PFSK-1 (cell line): ENCODE measurements around the gene EIF2A.

Source experiments
- POLR2AphosphoS5 ChIP-seq: IDR thresholded peaks from 2 replicates; pipeline ENCODE4 v1.6.1; 2012; ENCODE audit warnings: low read depth, mild to moderate bottlenecking, control low read depth, low read length, moderate library complexity
- TAF1 ChIP-seq: IDR thresholded peaks from 2 replicates; pipeline ENCODE4 v1.6.1; 2012; ENCODE audit warnings: low read length, control low read depth, borderline replicate concordance; ENCODE audit not compliant: insufficient read depth
- TF ChIP-seq, protein P1 (sequence below), 2 experiments: IDR thresholded peaks; 2 replicates each; pipeline versions ENCODE4 v1.6.1 to v1.8.0; 2011 to 2012; ENCODE audit warnings: low read depth in 2 of 2, low read length in 2 of 2, control low read depth in 1 of 2, inconsistent platforms in 1 of 2, mild to moderate bottlenecking in 1 of 2, moderate library complexity in 1 of 2; ENCODE audit not compliant: insufficient read depth in 1 of 2

DNA sequence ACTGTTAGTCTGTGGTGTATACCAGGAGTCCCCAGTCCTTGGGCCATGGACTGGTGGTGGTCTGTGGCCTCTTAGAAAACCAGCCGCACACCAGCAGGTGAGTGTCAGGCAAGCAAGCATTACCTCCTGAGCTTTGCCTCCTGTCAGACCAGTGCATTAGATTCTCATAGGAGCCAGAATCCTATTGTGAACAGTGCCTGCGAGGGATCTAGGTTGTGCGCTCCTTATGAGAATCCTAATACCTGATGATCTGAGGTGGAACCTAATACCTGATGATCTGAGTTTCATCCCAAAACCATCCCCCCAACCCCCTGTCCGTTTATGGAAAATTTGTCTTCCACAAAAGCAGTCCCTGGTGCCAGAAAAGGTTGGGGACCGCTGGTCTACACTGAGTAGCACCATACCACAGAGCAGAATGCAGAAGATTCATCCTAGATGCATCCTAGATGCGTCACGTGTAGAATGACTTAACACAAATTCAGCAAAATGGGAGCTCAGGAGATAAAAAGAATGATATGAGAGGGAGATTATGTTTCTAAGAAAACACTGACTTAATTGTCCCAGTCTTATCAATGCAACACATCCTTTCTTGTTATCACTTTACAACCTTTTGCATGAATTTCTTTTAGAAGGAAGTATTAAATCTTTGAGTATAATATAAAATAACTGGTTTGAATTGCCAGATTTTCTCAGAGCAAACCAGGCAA is 85.1 kb downstream of the EIF2A start:
- TF ChIP-seq TAF1, result no peak
- TF ChIP-seq POLR2AphosphoS5, result no peak
- TF ChIP-seq, protein P1, sequence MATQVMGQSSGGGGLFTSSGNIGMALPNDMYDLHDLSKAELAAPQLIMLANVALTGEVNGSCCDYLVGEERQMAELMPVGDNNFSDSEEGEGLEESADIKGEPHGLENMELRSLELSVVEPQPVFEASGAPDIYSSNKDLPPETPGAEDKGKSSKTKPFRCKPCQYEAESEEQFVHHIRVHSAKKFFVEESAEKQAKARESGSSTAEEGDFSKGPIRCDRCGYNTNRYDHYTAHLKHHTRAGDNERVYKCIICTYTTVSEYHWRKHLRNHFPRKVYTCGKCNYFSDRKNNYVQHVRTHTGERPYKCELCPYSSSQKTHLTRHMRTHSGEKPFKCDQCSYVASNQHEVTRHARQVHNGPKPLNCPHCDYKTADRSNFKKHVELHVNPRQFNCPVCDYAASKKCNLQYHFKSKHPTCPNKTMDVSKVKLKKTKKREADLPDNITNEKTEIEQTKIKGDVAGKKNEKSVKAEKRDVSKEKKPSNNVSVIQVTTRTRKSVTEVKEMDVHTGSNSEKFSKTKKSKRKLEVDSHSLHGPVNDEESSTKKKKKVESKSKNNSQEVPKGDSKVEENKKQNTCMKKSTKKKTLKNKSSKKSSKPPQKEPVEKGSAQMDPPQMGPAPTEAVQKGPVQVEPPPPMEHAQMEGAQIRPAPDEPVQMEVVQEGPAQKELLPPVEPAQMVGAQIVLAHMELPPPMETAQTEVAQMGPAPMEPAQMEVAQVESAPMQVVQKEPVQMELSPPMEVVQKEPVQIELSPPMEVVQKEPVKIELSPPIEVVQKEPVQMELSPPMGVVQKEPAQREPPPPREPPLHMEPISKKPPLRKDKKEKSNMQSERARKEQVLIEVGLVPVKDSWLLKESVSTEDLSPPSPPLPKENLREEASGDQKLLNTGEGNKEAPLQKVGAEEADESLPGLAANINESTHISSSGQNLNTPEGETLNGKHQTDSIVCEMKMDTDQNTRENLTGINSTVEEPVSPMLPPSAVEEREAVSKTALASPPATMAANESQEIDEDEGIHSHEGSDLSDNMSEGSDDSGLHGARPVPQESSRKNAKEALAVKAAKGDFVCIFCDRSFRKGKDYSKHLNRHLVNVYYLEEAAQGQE (IDR thresholded peaks at IDR 0.05; ENCODE audit: insufficient read depth in 1 of 2, low read depth in 2 of 2, low read length in 2 of 2), result no peak
